Cardiac fibroblast (primary cell): ENCODE results near the gene FASTK.

Experiments
- DNase-seq, 2 donors: peaks; one replicate each; pipeline versions ENCODE4 v3.0.0 to v3.0.0-alpha.2; 2010; ENCODE audit warnings: low read depth in 2 of 2
- H3K4me3 ChIP-seq, 2 donors: replicated peaks in 1 of 2; 1 replicate in 1 of 2; 2 replicates in 1 of 2; pipeline ENCODE4 v1.5.1; 2011; ENCODE audit warnings: low read depth in 2 of 2, low read length in 2 of 2, mild to moderate bottlenecking in 2 of 2, moderate library complexity in 1 of 2
- TF ChIP-seq, protein P1 (sequence below): IDR thresholded peaks from one replicate; pipeline ENCODE4 v1.5.1; 2011; ENCODE audit warnings: low read depth, mild to moderate bottlenecking, low read length, inconsistent platforms

FASTK gene

DNA sequence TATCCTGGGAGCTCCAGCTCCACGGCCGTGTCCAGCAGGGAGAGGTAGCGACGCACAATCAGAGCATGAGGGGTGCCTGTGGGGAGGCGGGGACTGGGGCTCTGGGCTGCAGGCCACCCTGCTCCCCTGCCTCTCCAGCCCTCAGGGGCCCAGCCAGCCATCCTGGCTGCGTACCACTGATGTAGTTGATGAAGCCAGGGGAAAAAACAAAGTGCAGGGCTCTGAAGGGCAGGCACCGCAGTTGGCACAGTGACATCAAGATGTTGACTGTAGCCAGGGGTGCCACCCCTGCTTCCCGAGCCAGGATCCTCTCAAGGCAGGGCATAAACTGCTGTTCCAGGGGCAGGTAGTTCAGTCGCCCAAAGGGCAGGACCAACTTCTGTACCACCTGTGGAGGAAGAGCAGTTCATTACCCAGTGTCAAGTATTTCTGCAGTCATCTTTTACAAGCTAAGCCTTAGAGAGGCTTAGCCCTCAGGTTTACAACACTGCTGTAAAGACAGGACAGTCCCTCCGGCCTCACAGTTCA lies 2.8 kb downstream of the FASTK start:
- H3K4me3 ChIP-seq = no peak overlapping the region
- no peak for DNase-seq
- TF ChIP-seq, protein P1, sequence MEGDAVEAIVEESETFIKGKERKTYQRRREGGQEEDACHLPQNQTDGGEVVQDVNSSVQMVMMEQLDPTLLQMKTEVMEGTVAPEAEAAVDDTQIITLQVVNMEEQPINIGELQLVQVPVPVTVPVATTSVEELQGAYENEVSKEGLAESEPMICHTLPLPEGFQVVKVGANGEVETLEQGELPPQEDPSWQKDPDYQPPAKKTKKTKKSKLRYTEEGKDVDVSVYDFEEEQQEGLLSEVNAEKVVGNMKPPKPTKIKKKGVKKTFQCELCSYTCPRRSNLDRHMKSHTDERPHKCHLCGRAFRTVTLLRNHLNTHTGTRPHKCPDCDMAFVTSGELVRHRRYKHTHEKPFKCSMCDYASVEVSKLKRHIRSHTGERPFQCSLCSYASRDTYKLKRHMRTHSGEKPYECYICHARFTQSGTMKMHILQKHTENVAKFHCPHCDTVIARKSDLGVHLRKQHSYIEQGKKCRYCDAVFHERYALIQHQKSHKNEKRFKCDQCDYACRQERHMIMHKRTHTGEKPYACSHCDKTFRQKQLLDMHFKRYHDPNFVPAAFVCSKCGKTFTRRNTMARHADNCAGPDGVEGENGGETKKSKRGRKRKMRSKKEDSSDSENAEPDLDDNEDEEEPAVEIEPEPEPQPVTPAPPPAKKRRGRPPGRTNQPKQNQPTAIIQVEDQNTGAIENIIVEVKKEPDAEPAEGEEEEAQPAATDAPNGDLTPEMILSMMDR = no peak

DNA sequence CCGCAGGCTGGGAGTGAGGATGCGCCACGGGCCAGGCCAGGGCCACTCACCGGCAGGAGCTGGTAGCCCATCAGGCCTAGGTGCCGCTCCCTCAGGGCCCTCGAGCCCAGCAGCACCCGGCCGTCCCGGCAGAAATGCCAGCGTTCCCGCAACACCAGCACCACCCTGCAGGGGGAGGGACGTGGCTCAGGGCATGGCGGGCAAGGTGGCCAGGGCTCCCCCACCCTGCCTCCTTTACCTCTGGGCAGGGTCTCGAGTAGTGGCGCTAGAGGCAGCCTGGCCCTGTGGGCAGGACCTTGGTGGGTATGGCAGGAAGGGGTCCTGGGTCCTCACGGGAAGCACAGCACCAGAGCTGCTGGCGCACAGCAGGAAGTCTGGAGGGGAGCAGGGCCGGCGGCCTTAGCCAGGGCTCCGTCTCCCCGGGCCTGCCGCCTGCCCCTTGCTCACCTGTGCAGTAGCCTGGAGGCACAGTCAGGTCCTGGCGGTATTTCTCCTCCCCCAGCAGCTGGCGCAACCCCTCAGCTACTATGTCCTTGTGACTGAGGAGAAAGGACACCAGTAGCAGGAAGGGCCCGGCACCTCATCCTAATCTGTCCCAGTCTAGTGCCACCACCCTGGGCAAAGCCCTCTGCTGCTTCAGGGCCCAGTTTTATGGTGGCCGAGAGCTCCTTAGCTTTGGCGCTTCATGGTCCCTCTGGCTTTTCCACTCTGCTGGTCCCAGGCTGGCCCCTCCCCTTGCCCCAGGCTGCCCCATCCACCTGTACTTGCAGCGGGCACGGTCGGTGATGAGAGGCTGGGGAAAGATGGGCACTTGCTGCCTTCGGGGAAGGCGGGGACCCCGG lies 3.5 kb downstream of the FASTK start:
- DNase-seq = peak in 1 of 2 donors; percentile 23
- no peak overlapping the region for H3K4me3 ChIP-seq
- TF ChIP-seq, protein P1 = peak; percentile 47

DNA sequence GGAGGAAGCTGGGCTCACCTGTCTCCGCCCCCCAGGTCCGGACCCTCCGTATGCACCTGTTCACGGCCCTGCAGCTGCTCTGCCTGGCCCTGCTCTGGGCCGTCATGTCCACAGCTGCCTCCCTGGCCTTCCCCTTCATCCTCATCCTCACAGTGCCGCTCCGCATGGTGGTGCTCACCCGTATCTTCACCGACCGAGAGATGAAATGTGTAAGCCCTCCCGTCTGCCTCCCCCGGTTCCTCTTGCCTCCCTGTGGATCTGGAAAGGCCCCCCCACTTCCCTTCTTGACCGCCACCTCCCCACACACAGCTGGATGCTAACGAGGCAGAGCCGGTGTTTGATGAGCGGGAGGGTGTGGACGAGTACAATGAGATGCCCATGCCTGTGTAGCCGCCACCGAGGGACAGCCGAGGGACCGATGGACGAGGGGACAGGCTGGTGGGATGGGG lies 4.6 kb downstream of the FASTK start:
- TF ChIP-seq, protein P1 = no peak
- no peak for DNase-seq
- H3K4me3 ChIP-seq = no peak overlapping the region

DNA sequence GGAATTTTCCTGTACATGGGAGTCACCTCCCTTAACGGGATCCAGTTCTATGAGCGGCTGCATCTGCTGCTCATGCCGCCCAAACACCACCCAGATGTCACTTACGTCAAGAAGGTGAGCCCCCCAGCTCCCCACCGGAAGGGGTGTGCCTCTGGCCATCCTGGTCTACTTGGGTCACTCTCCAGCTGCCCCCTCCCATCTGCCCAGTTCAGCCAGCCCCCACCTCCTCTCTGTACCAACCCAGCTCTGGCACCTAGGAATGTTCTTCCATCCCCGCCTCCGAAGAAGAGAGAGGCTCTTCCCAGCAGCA lies 5.0 kb downstream of the FASTK start:
- DNase-seq = no peak
- no peak overlapping the region for H3K4me3 ChIP-seq
- TF ChIP-seq, protein P1 = no peak

DNA sequence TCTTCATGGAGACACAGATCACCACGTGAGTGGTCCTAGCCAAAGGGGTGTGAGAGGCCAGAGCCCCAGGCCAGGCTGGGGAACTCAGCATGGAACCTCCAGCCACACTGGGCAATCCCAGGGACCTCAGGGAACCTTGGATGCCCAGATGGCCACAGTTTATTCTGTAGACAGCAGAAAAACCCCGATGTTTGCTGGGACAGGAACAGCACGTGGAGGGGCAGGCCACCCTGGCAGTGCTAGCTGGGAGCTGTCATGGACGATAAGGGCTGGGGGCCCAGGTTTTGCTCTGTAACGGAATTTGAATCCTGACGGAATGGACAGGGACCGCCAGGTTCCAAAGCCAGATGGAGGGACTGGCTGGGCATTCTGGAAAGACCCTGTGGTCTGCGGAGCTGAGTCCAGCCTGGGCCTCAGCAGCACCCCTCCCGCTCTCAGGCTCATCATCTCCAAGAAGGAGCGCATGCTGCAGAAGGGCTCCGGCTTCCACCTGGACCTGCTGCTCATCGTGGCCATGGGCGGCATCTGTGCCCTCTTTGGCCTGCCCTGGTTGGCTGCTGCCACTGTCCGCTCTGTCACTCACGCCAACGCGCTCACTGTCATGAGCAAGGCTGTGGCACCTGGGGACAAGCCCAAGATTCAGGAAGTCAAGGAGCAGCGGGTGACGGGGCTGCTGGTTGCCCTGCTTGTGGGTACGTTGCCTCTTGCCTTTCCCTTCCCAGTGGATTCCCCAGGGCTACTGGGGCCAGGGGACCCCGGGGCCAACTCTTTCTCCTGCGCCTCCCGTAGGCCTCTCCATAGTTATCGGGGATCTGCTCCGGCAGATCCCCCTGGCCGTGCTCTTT lies 5.6 kb downstream of the FASTK start:
- no peak overlapping the region for H3K4me3 ChIP-seq
- DNase-seq = no peak
- TF ChIP-seq, protein P1 = no peak

DNA sequence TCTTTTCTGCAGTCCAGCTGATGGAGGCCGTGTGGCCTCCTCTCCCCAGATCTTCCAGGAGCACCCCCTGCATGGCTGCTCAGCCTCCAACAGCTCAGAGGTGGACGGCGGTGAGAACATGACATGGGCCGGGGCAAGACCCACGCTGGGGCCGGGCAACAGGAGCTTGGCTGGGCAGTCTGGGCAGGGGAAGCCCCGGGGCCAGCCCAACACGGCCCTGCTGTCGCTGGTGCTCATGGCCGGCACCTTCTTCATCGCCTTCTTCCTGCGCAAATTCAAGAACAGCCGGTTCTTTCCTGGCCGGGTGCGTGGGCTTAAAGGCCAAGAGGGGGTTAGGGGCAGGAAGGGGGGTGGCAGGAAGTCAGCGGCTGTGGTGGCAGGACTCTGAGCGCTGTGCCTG lies 6.6 kb downstream of the FASTK start:
- no peak for DNase-seq
- TF ChIP-seq, protein P1 = no peak
- H3K4me3 ChIP-seq = no peak overlapping the region
